ENCODE measurements around the gene STIL. TPM values are rescaled to one million over a fixed set of nuclear protein-coding genes. Genes with fewer than 3 reads are reported as not detected.

The STIL gene
- polyA plus RNA-seq, 1 donor (not counting 4 experiments of a cell fraction or from before 2014, with no cell fraction given), result 10.5 TPM

DNA sequence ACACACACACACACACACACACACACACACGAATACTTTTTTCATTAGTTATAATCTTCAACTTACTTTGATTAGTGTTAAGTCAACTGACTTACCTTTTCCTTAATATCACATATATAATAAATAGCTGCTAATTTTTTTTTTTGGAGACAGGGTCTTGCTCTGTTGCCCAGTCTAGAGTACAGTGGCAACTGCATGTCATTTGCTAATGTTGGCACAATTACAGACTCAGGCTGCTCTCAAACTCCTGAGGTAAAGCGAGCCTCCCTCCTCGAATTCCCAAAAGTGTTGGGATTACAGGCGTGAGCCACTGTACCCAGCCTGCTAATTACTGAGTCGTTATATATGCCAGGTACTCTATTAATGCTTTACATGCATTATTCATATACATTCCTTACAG lies 61.2 kb downstream of the STIL start:
- FAIRE-seq (no peak), DNase-seq (ENCODE audit: low read depth, low spot score) (no peak)
- dilution Hi-C loops (cut with MboI; ENCODE audit: extremely low pct_ligation_motif_present, low sequenced_read_pairs), result no loop called here
- Histone ChIP-seq H3K9me1 (ENCODE audit: control insufficient read depth, extremely low read depth, insufficient read depth, low read length) (no peaks in the 10 kb centered on the region), H3K79me2 (ENCODE audit: control insufficient read depth, insufficient read depth, low read length) (no peaks in the 10 kb centered on the region), H3K27ac (ENCODE audit: control insufficient read depth, insufficient read depth, low read length) (no peak overlapping the region), H3K4me3 (ENCODE audit: control insufficient read depth in 2 of 3, extremely low read depth in 1 of 3, insufficient read depth in 2 of 3, low read depth in 1 of 3, low read length in 3 of 3) (no peak overlapping the region), H3K9ac (ENCODE audit: control insufficient read depth, extremely low read depth, insufficient read depth, low read length) (no peak overlapping the region), H3K4me2 (ENCODE audit: control insufficient read depth, extremely low read depth, insufficient read depth, low read depth, low read length) (no peak overlapping the region), H3K36me3 (ENCODE audit: control insufficient read depth in 2 of 2, extremely low read depth in 1 of 2, insufficient read depth in 2 of 2, low read length in 2 of 2) (peaks cover 0 to 3% of the 10 kb centered on the region in 2 experiments), H4K20me1 (ENCODE audit: control insufficient read depth, extremely low read depth, insufficient read depth, low read length) (no peaks in the 10 kb centered on the region), H3K4me1 (ENCODE audit: control insufficient read depth, extremely low read depth, insufficient read depth, low read length) (no peaks in the 10 kb centered on the region), H3K27me3 (ENCODE audit: control insufficient read depth, extremely low read depth, insufficient read depth, low read length) (no peaks in the 10 kb centered on the region), H3K9me3 (ENCODE audit: control insufficient read depth, low read depth, low read length) (no peaks in the 10 kb centered on the region), H2AFZ (ENCODE audit: control insufficient read depth, low read length) (no peak overlapping the region)
- no peak for TF ChIP-seq EZH2 (IDR thresholded peaks at IDR 0.05; ENCODE audit: low read length)
- TF ChIP-seq, protein P1, sequence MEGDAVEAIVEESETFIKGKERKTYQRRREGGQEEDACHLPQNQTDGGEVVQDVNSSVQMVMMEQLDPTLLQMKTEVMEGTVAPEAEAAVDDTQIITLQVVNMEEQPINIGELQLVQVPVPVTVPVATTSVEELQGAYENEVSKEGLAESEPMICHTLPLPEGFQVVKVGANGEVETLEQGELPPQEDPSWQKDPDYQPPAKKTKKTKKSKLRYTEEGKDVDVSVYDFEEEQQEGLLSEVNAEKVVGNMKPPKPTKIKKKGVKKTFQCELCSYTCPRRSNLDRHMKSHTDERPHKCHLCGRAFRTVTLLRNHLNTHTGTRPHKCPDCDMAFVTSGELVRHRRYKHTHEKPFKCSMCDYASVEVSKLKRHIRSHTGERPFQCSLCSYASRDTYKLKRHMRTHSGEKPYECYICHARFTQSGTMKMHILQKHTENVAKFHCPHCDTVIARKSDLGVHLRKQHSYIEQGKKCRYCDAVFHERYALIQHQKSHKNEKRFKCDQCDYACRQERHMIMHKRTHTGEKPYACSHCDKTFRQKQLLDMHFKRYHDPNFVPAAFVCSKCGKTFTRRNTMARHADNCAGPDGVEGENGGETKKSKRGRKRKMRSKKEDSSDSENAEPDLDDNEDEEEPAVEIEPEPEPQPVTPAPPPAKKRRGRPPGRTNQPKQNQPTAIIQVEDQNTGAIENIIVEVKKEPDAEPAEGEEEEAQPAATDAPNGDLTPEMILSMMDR (optimal IDR thresholded peaks at IDR 0.05 in 1 of 3, IDR thresholded peaks at IDR 0.05 in 1 of 3, conservative IDR thresholded peaks at IDR 0.05 in 1 of 3; ENCODE audit: extremely low read depth in 1 of 3, insufficient read depth in 2 of 3, low read length in 3 of 3), result no peak

DNA sequence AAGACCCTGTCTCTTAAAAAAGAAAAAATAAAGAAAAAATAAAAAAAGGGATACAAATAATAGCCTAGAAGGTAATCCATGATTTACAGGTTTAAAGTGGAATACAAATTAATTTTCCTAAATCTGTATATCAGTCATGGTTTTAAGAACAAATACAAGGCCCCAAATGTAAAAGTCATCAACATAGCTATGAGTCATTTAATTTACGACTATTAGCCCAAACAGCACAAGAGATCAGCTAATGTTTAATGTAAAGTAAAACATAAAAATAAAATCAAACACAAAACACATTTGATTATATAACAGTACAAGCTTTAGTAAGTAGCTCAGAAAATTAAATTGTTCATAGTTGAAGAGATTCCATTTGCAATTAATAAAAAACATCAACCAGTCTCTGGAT lies 61.6 kb downstream of the STIL start:
- Histone ChIP-seq H3K27me3 (ENCODE audit: control insufficient read depth, extremely low read depth, insufficient read depth, low read length) (no peaks in the 10 kb centered on the region), H3K4me2 (ENCODE audit: control insufficient read depth, extremely low read depth, insufficient read depth, low read depth, low read length) (no peak overlapping the region), H3K27ac (ENCODE audit: control insufficient read depth, insufficient read depth, low read length) (no peak overlapping the region), H3K9me3 (ENCODE audit: control insufficient read depth, low read depth, low read length) (no peaks in the 10 kb centered on the region), H3K4me1 (ENCODE audit: control insufficient read depth, extremely low read depth, insufficient read depth, low read length) (no peaks in the 10 kb centered on the region), H3K9ac (ENCODE audit: control insufficient read depth, extremely low read depth, insufficient read depth, low read length) (no peak overlapping the region), H3K4me3 (ENCODE audit: control insufficient read depth in 2 of 3, extremely low read depth in 1 of 3, insufficient read depth in 2 of 3, low read depth in 1 of 3, low read length in 3 of 3) (no peak overlapping the region), H3K79me2 (ENCODE audit: control insufficient read depth, insufficient read depth, low read length) (no peaks in the 10 kb centered on the region), H3K36me3 (ENCODE audit: control insufficient read depth in 2 of 2, extremely low read depth in 1 of 2, insufficient read depth in 2 of 2, low read length in 2 of 2) (no peaks in the 10 kb centered on the region), H3K9me1 (ENCODE audit: control insufficient read depth, extremely low read depth, insufficient read depth, low read length) (no peaks in the 10 kb centered on the region), H2AFZ (ENCODE audit: control insufficient read depth, low read length) (no peak overlapping the region), H4K20me1 (ENCODE audit: control insufficient read depth, extremely low read depth, insufficient read depth, low read length) (no peaks in the 10 kb centered on the region)
- TF ChIP-seq EZH2 (IDR thresholded peaks at IDR 0.05; ENCODE audit: low read length), result no peak
- dilution Hi-C loops (cut with MboI; ENCODE audit: extremely low pct_ligation_motif_present, low sequenced_read_pairs), result no loop called here
- DNase-seq (ENCODE audit: low read depth, low spot score), result no peak
- no peak for FAIRE-seq

DNA sequence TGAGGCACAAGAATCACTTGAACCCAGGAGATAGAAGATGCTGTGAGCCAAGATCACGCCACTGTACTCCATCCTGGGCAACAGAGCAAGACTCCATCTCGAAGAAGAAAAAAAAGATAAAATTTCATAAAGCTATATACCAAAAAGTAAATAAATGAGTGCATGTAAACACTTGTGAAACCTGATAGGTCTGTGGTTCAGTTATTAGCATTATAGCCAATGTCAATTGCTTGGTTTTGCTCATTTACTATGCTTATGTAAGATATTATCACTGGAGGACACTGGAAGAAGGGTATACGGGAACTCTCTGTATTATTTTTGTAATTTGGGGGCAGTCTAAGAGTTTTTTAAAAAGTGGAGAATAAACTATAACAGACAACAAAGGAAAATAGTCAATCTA lies 64.2 kb downstream of the STIL start:
- dilution Hi-C loops (cut with MboI; ENCODE audit: extremely low pct_ligation_motif_present, low sequenced_read_pairs), result no loop called here
- no peak for TF ChIP-seq EZH2 (IDR thresholded peaks at IDR 0.05; ENCODE audit: low read length)
- TF ChIP-seq, protein P1 (optimal IDR thresholded peaks at IDR 0.05 in 1 of 3, IDR thresholded peaks at IDR 0.05 in 1 of 3, conservative IDR thresholded peaks at IDR 0.05 in 1 of 3; ENCODE audit: extremely low read depth in 1 of 3, insufficient read depth in 2 of 3, low read length in 3 of 3), result no peak

More for the DNA sequence above, 64.2 kb downstream of the STIL start:
- no peaks in the 10 kb centered on the region for H3K36me3 ChIP-seq (ENCODE audit: control insufficient read depth in 2 of 2, extremely low read depth in 1 of 2, insufficient read depth in 2 of 2, low read length in 2 of 2)
- H3K4me1 ChIP-seq (ENCODE audit: control insufficient read depth, extremely low read depth, insufficient read depth, low read length), result no peaks in the 10 kb centered on the region
- H3K4me2 ChIP-seq (ENCODE audit: control insufficient read depth, extremely low read depth, insufficient read depth, low read depth, low read length), result no peak overlapping the region
- H3K79me2 ChIP-seq (ENCODE audit: control insufficient read depth, insufficient read depth, low read length), result no peaks in the 10 kb centered on the region
- H3K27ac ChIP-seq (ENCODE audit: control insufficient read depth, insufficient read depth, low read length), result no peak overlapping the region
- no peaks in the 10 kb centered on the region for H3K9me1 ChIP-seq (ENCODE audit: control insufficient read depth, extremely low read depth, insufficient read depth, low read length)
- H3K9me3 ChIP-seq (ENCODE audit: control insufficient read depth, low read depth, low read length), result no peaks in the 10 kb centered on the region
- no peak overlapping the region for H3K4me3 ChIP-seq (ENCODE audit: control insufficient read depth in 2 of 3, extremely low read depth in 1 of 3, insufficient read depth in 2 of 3, low read depth in 1 of 3, low read length in 3 of 3)
- DNase-seq (ENCODE audit: low read depth, low spot score) (no peak), FAIRE-seq (no peak)
- H3K27me3 ChIP-seq (ENCODE audit: control insufficient read depth, extremely low read depth, insufficient read depth, low read length), result no peaks in the 10 kb centered on the region
- no peaks in the 10 kb centered on the region for H4K20me1 ChIP-seq (ENCODE audit: control insufficient read depth, extremely low read depth, insufficient read depth, low read length)
- no peak overlapping the region for H2AFZ ChIP-seq (ENCODE audit: control insufficient read depth, low read length)
- H3K9ac ChIP-seq (ENCODE audit: control insufficient read depth, extremely low read depth, insufficient read depth, low read length), result no peak overlapping the region

Data from keratinocyte (primary cell).